Measurements from ENCODE around the gene DMXL1.
A peak's percentile ranks its signal among the peaks of the same experiment; 100 is the strongest.
"Not testable (repeated sequence)": the region's sequence is repeated elsewhere in the genome, so short reads cannot be mapped to it uniquely, and the experiment has no call there.

DMXL1 gene

GRCh38 chr5:119217183-119217582 is 146.3 kb downstream of the DMXL1 start:
- no peak for DNase-seq

DNA sequence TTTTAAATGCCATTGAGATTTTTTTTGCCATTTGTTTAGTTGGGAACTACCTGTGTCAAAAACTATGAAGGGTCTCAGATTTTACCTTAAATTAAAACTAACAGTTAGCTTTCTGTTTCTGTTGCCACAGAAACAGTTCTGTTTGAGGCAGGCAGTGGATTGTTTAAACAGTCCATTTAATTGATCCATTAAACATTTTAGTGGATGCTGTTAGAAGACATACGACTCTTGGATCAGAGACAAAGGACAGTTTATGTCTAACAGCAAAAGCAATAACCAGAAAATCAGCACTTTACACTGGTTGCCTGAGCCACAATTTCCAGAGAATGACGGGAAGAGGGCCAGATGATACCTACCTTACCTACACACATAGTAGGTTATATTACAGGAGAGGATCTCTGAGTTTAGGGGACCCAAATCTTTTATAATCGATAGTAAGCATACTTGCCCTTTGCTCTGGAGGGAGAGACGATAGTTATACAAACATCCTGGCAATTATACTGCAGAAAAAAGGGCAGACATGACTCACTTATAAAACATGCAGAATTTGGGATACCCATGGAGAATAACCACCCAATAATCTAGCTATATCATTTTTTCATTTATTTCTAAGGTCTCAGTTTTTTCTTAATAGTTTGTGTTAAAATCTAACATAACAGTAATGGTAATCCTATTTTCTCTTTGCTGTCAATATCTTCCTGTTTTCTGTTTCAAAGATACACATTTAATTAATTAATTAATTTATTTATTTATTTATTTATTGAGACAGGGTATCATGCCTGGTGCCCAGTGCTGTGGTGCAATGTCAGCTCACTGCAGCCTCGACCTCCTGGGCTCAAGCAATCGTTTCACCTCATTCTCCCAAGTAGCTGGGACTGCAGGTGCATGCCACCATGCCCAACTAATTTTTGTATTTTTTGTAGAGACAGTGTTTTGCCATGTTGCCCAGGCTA is 148.2 kb downstream of the DMXL1 start:
- no peak for DNase-seq

GRCh38 chr5:119220576-119221197 is 149.8 kb downstream of the DMXL1 start:
- DNase-seq = no peak

DNA sequence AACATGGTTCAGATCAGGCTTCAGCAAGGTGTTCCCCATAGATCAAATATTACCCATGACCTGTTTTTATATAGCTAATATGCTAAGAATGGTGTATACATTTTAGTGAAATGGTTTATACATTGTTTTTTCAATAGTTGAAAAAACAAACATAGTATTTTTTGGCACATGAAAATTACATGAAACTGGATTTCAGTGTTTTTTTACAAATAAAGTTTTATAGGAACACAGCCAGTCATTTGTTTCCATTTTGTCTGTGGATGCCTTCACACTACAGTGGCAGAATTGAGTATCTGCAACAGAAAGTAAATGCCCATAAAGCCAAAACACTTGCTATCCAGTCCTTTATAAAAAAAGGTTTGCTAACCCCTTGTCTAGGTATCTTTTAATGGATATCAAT is 150.4 kb downstream of the DMXL1 start:
- DNase-seq = no peak

- DNase-seq = no peak
Measured at GRCh38 chr5:119229950-119230349, 159.1 kb downstream of the DMXL1 start.

- DNase-seq = no peak
Measured at GRCh38 chr5:119238265-119239118, 167.6 kb downstream of the DMXL1 start.

DNA sequence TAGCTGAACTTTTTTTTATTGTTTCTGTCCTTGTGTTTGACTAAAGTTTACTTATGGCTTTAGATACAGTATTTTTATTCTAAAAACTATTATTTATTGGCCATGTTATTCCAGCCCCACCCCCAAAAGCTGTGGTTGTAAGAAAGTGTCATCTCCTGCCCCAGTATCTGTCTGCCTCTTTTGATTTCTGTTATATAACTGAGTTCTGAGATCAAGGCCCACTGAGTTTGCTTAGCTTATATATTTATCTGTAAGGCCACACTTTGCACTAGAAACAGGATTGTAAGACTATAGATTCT is 168.2 kb downstream of the DMXL1 start:
- no peak for DNase-seq

GRCh38 chr5:119239826-119240225 is 168.9 kb downstream of the DMXL1 start:
- DNase-seq = not testable (repeated sequence)

DNA sequence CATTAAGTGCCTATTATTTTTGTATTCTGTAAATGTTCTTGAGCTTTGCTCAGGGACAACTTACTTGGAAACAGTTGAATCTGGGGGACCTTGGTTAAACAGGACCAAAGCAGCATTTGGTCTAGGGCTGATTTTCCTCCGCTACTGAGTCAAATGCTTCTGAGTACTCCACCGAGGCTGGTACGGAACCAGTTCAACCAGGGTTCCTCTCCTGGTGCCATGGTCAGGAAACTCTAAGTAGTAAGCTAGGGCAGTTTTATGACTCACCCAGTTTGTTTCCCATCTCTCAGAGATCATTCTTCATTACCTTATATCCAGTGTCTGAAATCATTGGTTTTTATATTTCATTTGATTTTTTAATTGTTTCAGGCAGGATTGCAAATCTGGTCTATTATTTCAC is 173.0 kb downstream of the DMXL1 start:
- no peak for DNase-seq

GRCh38 chr5:119250946-119251901 is 180.3 kb downstream of the DMXL1 start:
- DNase-seq = no peak

DNA sequence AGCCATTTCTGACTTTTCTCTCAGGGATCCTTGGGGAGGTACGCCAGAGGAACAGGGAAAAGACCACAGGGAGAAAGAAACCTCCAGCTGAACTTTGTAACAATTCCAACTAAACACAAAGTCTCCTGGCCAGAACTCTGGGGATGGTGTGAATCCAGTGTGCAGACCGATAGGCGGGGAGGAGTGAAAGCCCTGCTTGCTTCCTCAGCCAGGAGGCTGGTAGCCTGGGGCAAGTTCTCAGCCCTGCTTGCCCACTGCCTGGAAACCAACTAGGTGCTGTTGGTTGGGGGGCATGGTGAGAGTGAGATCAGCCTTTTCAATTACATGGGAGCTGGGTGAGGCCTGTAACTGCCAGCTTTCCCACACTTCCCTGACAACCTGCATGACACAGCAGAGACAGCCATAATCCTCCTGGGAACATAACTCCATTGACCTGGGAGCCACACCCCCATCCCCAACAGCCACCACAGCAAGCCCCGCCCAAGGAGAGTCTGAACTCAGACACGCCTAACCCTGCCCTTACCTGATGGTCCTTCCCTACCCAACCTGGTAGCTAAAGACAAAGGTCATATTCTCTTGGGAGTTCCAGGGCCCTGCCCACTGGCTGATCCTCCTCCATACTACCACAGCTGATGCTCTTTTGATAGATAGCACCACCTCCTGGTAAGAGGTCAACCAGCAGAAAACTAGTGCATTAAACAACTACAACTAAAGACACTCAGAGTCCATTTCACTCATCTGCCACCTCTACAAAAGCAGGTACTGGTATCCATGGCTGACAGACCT is 184.9 kb downstream of the DMXL1 start:
- DNase-seq = peak; percentile 52

DNA sequence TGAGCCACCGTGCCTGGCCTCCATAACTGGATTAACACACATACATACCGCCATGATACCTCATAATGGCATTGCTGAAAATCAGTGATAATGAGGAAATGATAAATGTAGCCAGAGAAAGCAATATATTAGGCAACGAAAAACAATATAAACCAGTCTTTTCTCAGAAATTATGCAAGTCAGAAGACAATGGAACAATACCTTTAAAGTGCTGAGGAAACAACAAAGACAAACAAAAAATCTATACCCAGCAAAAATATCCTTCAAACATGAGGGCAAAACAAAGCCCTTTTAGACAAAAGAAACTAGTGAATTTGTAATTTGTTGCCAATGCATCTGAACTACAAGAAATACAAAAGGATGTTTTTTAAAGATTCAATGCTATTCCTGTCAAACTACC is 186.7 kb downstream of the DMXL1 start:
- no peak for DNase-seq

DNA sequence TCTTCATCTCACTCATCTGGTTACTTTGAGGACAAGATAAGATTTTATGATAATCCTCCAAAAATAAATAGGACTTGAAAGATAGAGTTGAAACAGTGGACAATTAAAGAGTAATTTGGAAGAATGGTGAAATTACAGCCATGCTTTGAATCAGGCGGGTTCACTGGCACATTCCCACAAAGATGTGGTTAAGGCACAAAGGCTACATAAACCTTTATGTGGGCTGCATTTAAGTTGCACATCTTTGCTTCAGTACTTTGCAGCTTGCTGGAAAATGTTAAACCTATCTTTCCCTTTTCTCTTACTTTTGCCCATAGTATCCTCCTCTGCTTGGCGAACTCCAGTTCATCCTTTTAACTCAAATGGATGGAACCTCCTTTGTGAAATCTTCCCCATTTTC is 192.8 kb downstream of the DMXL1 start:
- DNase-seq = no peak

DNA sequence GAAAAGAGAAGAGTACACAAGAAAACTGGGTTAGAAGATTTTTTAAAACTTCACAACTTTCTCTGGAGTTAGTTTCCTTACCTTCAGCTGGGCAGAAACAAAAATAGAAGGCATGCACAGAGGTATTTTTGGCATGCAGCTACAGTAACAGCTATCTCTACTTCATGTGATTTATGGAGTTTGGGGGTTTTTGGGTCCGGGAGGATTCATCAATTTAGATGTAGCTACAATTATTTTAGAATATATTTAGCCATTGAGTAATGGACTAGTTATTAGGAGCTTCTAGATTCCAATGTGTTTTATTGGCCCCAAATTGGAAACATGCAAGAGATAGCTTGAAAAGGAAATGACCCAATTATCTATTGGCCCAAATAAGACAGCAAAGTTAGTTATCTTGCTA is 193.3 kb downstream of the DMXL1 start:
- DNase-seq = no peak

GRCh38 chr5:119267958-119268386 is 197.1 kb downstream of the DMXL1 start:
- DNase-seq = peak; percentile 94

DNA sequence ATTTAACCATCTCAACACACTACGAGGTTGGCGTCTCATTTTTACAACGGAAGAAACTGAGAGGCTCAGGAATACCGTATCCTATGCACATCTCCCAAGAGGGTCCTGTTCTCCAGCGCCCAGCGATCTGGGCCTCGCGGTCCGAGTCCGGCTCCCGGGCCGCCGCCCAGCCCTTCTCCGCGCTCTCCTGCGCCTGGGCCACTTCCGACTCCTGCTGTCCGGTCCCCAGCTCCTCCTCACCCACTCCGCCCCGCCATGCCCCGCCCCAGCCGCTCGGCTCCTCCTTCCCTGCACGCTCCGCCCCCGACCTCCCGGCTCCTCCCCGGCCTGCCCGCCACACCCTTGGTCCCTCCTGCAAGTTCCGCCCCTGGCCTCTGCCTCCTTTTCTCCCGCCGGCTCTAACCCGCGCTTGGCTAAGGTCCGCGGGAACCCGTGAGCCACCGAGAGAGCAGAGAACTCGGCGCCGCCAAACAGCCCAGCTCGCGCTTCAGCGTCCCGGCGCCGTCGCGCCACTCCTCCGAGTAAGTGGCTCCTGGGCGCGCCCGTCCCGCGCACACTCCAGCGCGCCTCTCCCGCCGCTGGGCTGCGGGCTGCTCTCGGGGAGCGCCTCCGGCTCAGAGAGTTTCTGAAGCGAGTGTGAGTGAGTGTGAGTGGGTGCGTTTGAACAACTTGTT is 197.6 kb downstream of the DMXL1 start:
- DNase-seq = peak; percentile 99

DNA sequence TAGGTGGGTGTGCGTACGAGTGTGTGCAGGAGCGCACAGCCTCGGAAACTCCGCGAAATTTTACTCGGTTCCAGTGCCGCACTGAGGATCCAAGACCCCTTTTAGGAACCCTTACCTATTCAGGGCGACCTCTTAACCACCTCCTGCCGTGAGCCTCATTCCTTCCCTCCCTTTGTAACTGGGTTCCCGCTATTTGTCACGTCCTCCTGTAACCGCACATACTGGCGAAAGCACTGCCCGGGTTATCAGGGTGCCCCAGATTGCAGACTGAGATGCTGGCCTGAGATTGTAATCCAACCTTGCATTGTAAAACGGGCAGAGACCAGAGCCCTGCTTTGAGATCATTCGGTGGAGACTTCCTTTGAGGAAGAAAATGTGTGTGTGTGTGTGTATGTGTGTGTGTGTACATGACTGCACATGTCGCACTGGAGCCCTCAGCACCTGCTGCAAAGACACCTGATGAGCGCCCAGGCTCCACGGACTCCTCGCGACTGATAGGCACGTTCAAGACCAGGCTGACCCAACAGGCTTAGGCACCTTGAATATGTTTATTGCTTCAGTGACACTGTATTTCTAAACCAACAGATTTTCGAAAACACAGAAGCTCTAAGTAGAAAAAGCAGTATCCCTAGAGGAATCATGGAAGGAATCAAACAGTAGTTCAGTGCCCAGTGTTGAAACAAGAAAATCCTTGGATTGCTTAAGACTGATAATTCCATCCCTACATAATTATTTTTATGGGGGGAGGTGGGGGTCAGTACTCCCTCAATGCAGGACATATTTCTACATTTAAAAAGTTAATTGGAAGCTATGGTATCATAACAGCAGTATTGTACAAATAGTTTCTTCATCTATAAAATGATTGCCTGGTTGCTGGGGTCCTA is 198.4 kb downstream of the DMXL1 start:
- peak; percentile 70 for DNase-seq

DNA sequence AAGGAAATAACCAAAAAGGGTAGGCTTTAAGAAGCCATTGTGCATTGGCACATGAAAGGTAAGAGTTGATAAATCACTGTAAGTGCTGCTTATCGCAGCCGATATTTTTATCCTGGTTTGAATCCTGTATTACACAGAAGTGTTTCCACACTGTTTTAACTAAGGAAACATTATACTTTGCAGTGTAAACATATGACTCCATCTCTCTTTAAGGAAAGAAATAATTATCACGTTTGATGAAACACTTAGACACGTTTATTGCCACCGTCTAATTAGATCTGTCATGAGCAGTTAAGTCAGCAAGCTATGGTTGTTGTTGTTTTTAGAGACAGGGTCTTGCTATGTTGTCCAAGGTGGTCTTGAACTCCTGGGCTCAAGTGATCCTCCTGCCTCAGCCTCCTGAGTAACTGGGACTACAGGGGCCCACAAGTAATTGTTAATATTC is 199.3 kb downstream of the DMXL1 start:
- no peak for DNase-seq

GRCh38 chr5:119270960-119271757 is 200.3 kb downstream of the DMXL1 start:
- no peak for DNase-seq
